Stomach (tissue), 4 donors: ENCODE results near the gene NEUROD6.

Experiments used
- EP300 ChIP-seq: sonication (generic); formaldehyde crosslinking; IDR thresholded peaks from one replicate; pipeline ENCODE4 v1.6.1; 2017; ENCODE audit warnings: antibody characterized with exemption
- POLR2A ChIP-seq, 4 donors: fragments of 450-650 bp; IDR thresholded peaks; one replicate each; pipeline ENCODE4 v1.6.1; 2016; ENCODE audit warnings: antibody characterized with exemption in 4 of 4, control low read depth in 2 of 4, mild to moderate bottlenecking in 1 of 4, moderate library complexity in 1 of 4
- POLR2AphosphoS5 ChIP-seq, 3 donors: sonication (generic); formaldehyde crosslinking; IDR thresholded peaks; one replicate each; pipeline ENCODE4 v1.6.1; 2016; ENCODE audit warnings: antibody characterized with exemption in 3 of 3
- TF ChIP-seq, protein P1 (sequence below), 7 experiments: fragments of 450-650 bp in 4 of 7; fragments of 200-600 bp in 3 of 7; sonication (generic) in 3 of 7; IDR thresholded peaks; one replicate each; pipeline ENCODE4 v1.5.1; 2016 to 2019; ENCODE audit warnings: antibody characterized with exemption in 7 of 7, control low read depth in 2 of 7, mild to moderate bottlenecking in 1 of 7

- TF ChIP-seq POLR2A (IDR thresholded peaks at IDR 0.05) (no peak), POLR2AphosphoS5 (IDR thresholded peaks at IDR 0.05) (no peak), EP300 (no peak)
- TF ChIP-seq, protein P1, sequence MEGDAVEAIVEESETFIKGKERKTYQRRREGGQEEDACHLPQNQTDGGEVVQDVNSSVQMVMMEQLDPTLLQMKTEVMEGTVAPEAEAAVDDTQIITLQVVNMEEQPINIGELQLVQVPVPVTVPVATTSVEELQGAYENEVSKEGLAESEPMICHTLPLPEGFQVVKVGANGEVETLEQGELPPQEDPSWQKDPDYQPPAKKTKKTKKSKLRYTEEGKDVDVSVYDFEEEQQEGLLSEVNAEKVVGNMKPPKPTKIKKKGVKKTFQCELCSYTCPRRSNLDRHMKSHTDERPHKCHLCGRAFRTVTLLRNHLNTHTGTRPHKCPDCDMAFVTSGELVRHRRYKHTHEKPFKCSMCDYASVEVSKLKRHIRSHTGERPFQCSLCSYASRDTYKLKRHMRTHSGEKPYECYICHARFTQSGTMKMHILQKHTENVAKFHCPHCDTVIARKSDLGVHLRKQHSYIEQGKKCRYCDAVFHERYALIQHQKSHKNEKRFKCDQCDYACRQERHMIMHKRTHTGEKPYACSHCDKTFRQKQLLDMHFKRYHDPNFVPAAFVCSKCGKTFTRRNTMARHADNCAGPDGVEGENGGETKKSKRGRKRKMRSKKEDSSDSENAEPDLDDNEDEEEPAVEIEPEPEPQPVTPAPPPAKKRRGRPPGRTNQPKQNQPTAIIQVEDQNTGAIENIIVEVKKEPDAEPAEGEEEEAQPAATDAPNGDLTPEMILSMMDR (IDR thresholded peaks at IDR 0.05), result no peak
Measured at GRCh38 chr7:31304446-31304845, 36.1 kb downstream of the NEUROD6 start.
